ENCODE measurements around the gene GPR148. TPM values are rescaled to one million over a fixed set of nuclear protein-coding genes. Genes with fewer than 3 reads are reported as not detected.

GPR148 gene
- total RNA-seq, 1 donor from 2014 or later: not detected

DNA sequence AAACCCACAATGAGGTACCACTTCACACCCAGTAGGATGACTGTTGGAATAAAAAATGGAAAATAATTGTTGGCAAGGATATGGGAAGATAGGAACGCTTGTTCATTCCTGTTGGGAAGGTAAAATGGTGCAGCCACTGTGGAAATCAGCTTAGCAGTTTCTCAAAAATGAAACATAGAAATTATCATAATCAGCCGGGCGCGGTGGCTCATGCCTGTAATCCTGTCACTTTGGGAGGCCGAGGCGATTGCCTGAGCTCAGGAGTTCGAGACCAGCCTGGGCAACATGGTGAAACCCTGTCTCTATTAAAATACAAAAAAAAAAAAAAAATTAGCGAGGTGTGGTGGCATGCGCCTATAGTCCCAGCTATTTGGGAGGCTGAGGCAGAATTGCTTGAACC lies 49.9 kb downstream of the GPR148 start:
- H3K27me3 ChIP-seq: no peaks in the 10 kb centered on the region
- H3K9me3 ChIP-seq: no peaks in the 10 kb centered on the region
- no peaks in the 10 kb centered on the region for H3K4me1 ChIP-seq
- DNase-seq (ENCODE audit: extremely low spot score in 2 of 2): no peak
- TF ChIP-seq POLR2AphosphoS5 (IDR thresholded peaks at IDR 0.05; ENCODE audit: insufficient read depth in 1 of 2, low read depth in 1 of 2): no peak
- TF ChIP-seq, protein P1, sequence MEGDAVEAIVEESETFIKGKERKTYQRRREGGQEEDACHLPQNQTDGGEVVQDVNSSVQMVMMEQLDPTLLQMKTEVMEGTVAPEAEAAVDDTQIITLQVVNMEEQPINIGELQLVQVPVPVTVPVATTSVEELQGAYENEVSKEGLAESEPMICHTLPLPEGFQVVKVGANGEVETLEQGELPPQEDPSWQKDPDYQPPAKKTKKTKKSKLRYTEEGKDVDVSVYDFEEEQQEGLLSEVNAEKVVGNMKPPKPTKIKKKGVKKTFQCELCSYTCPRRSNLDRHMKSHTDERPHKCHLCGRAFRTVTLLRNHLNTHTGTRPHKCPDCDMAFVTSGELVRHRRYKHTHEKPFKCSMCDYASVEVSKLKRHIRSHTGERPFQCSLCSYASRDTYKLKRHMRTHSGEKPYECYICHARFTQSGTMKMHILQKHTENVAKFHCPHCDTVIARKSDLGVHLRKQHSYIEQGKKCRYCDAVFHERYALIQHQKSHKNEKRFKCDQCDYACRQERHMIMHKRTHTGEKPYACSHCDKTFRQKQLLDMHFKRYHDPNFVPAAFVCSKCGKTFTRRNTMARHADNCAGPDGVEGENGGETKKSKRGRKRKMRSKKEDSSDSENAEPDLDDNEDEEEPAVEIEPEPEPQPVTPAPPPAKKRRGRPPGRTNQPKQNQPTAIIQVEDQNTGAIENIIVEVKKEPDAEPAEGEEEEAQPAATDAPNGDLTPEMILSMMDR (IDR thresholded peaks at IDR 0.05): no peak
- no peak for TF ChIP-seq POLR2A (IDR thresholded peaks at IDR 0.05)
- intact Hi-C loops (cut with DNase I): no loop called here
- H3K4me3 ChIP-seq: no peak overlapping the region
- no peaks in the 10 kb centered on the region for H3K36me3 ChIP-seq
- no peak overlapping the region for H3K27ac ChIP-seq

Other genes starting within 250 kb of the GPR148 start
- gene POTEI, start 219.7 kb upstream of the GPR148 start, total RNA-seq: not detected
- not detected for gene CFC1B, start 207.8 kb upstream of the GPR148 start, total RNA-seq
- gene CFC1, start 129.5 kb upstream of the GPR148 start, total RNA-seq: not detected
- not detected for gene POTEJ, start 117.6 kb upstream of the GPR148 start, total RNA-seq
- not detected for gene AMER3, start 26.5 kb downstream of the GPR148 start, total RNA-seq
- gene ARHGEF4, start 107.8 kb downstream of the GPR148 start, total RNA-seq: 116 TPM

All from vagina (tissue), 2 donors.